ENCODE data around the gene KRT3. TPM values are rescaled to one million over a fixed set of nuclear protein-coding genes. Genes with fewer than 3 reads are reported as not detected.
A peak's percentile ranks its signal among the peaks of the same experiment; 100 is the strongest.

KRT3 gene
- total and polyA plus RNA-seq, 9 of the 15 experiments (the other 6 are each of a cell fraction or from before 2014, with no cell fraction given), result not detected

DNA sequence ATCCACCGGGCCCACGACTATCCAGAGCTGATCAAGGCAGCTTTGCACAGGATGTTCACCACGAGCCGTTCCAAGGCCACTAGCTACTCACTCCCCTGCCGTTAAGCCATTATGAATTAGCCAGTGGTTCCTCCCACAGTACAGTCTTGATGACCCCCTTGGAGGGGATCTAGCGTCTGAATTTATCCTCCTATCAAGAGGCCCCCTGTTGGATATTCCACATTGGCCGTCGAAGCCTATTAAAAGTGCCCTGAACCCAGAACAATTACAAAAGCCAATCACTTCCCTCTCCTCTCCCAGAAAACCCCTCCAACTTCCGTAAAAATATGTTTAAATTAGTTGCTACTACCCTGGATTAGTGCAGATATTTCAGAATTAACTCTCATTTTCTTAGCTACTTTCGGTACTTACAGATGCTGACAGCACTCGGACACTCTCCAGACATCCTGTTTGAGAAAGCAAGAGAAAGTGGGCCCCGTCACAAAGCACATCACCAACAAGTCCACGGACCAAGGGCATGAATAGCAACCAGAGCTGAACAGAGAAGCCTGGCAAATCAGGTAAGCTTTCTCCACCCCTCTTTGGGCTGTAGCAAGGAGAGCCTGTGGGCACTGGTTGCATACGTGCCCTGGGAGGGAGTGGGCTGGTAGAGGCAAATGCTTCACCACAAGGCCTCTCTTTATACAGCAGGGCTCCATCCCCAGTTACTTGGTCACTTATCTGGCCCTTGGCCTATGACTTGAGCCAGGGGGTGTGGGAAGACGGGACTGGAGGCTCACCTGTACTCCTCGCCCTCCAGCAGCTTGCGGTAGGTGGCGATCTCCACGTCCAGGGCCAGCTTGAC is 5.3 kb downstream of the KRT3 start:
- Histone ChIP-seq H3K4me2 (ENCODE audit: insufficient read depth, low read length) (peak overlapping the region; percentile 74), H3K4me1 (replicated peaks in 1 of 2; ENCODE audit: control insufficient read depth in 2 of 2, insufficient read depth in 2 of 2, low read length in 2 of 2) (peaks cover 16 to 26% of the 10 kb centered on the region in 2 experiments; a peak in 4 of 5 replicates), H3K27me3 (ENCODE audit: control insufficient read depth in 2 of 2, insufficient read depth in 2 of 2, low read length in 2 of 2) (peaks cover 0 to 9% of the 10 kb centered on the region in 2 experiments; a peak in 1 of 5 replicates), H3K4me3 (peak overlapping the region; percentile 22; the same call in 1 of the 2 replicates), H3K27ac (ENCODE audit: extremely low read depth, low read depth, low read length) (no peak overlapping the region; the same call in 2 of the 3 replicates), H3K9me3 (replicated peaks; ENCODE audit: control insufficient read depth, insufficient read depth, low read depth, low read length) (no peaks in the 10 kb centered on the region), H4K20me1 (replicated peaks; ENCODE audit: control insufficient read depth, insufficient read depth, low read length) (no peaks in the 10 kb centered on the region), H3K79me2 (ENCODE audit: control insufficient read depth, insufficient read depth, low read length) (no peaks in the 10 kb centered on the region), H2AFZ (ENCODE audit: low read depth, low read length) (peak overlapping the region; percentile 98), H3K9ac (ENCODE audit: insufficient read depth in 1 of 2, low read depth in 2 of 2, low read length in 2 of 2) (peak overlapping the region; percentile 37 to 85), H3K36me3 (ENCODE audit: control insufficient read depth, insufficient read depth, low read length) (no peaks in the 10 kb centered on the region), H3K9me1 (ENCODE audit: control insufficient read depth, insufficient read depth, low read length) (no peaks in the 10 kb centered on the region)
- 54% methylated on average over 18 of the region's 19 CpGs for WGBS (ENCODE audit: insufficient coverage, low coverage, missing lambda C conversion rate)
- CTCF ChIA-PET (ENCODE audit: low intra/inter-chr PET ratio), result no interaction called here
- FAIRE-seq (peak; percentile 64), ATAC-seq (no peak), DNase-seq (ENCODE audit: extremely low read depth in 1 of 4, low spot score in 3 of 4) (peak in 2 of 4 experiments; percentile 26 to 39)
- intact Hi-C loops (cut with micrococcal nuclease) (no loop called here), in situ Hi-C loops (cut with MboI) (no loop called here)
- BruUV-seq (replicated peaks), result no TSS peak
- POLR2A ChIA-PET, result no interaction called here
- TF ChIP-seq DPF2 (IDR thresholded peaks at IDR 0.05) (peak; percentile 26; the same call in 1 of the 2 replicates), SMARCE1 (IDR thresholded peaks at IDR 0.05) (0 out of 2 replicates have a peak, but pooled peaks have one; percentile 29), RUNX1 (IDR thresholded peaks at IDR 0.05; ENCODE audit: low read depth) (0 out of 2 replicates have a peak, but pooled peaks have one; percentile 1), ZEB2 (IDR thresholded peaks at IDR 0.05) (0 out of 2 replicates have a peak, but pooled peaks have one; percentile 5), ZFPM2 (CRISPR knock-in tag; IDR thresholded peaks at IDR 0.05) (no peak), RBM14 (IDR thresholded peaks at IDR 0.05; ENCODE audit: borderline replicate concordance, insufficient read depth, low read depth, low read length) (no peak)
- TF ChIP-seq, protein P1, sequence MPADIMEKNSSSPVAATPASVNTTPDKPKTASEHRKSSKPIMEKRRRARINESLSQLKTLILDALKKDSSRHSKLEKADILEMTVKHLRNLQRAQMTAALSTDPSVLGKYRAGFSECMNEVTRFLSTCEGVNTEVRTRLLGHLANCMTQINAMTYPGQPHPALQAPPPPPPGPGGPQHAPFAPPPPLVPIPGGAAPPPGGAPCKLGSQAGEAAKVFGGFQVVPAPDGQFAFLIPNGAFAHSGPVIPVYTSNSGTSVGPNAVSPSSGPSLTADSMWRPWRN (IDR thresholded peaks at IDR 0.05; ENCODE audit: low read depth), result 0 out of 2 replicates have a peak, but pooled peaks have one; percentile 1
